Lower lobe of right lung (tissue), 2 donors: ENCODE data around the gene CRB3. TPM values are rescaled to one million over a fixed set of nuclear protein-coding genes. Genes with fewer than 3 reads are reported as not detected.

Experiments used
- ATAC-seq, 2 donors: fragments of 200-7000 bp; cut with Tn5 transposase; one replicate each; pipeline ENCODE4 v1.9.1; 2020 to 2022; ENCODE audit warnings: mild to moderate bottlenecking in 2 of 2, moderate library complexity in 2 of 2
- DNase-seq: peaks from one replicate; pipeline ENCODE4 v3.0.0-alpha.2; 2020
- H3K27ac ChIP-seq: fragments of 200-600 bp; one replicate; pipeline ENCODE4 v1.8.0; 2022
- H3K27me3 ChIP-seq: fragments of 200-600 bp; one replicate; pipeline ENCODE4 v1.8.0; 2022; ENCODE audit warnings: low read depth
- H3K36me3 ChIP-seq: fragments of 200-600 bp; one replicate; pipeline ENCODE4 v1.8.0; 2022; ENCODE audit warnings: mild to moderate bottlenecking
- H3K4me1 ChIP-seq: fragments of 200-600 bp; one replicate; pipeline ENCODE4 v1.8.0; 2022
- H3K4me3 ChIP-seq: fragments of 200-600 bp; one replicate; pipeline ENCODE4 v1.8.0; 2022; ENCODE audit warnings: mild to moderate bottlenecking
- H3K9me3 ChIP-seq: fragments of 200-600 bp; one replicate; pipeline ENCODE4 v1.8.0; 2022
- CTCF ChIP-seq: fragments of 200-600 bp; IDR thresholded peaks from one replicate; pipeline ENCODE4 v1.8.0; 2022; ENCODE audit warnings: antibody characterized with exemption, mild to moderate bottlenecking
- intact Hi-C: fragments of 100-400 bp; cut with DNase I; formaldehyde crosslinking; loops from one replicate; pipeline ENCODE4 v1.11.0; 2022
- total RNA-seq: library from RNA; stranded (reverse); fragmentation: NEBNext Ultra II Directional; extraction: Animal tissue kit (Norgen Biotek cat#: 25700); gene quantifications from one replicate; pipeline ENCODE4 v1.2.1, GENCODE V29; 2021
- donor health status: DM: no; HTN: yes; CAD: no; lungs with severe emphysema.

CRB3 gene
- total RNA-seq, 1 donor from 2014 or later: 36.3 TPM

DNA sequence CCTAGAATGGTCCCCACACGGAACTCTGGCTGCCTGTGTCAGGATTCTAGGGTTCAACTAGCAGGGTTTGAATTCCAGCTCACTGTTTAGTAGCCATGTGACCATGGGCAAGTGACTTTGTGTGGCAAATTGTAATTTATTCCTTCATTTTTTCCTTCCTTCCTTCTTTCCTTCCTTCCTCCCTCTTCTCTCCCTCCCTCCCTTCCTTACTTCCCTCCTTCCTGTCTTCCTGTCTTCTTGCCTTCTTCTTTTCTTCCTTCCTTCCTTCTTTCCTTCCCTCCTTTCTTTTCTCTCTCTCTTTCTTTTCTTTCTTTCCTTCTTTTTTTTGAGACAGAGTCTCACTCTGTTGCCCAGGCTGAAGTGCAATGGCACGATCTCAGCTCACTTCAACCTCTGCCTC lies 26.1 kb downstream of the CRB3 start:
- intact Hi-C loops: no loop called here
- DNase-seq (no peak), ATAC-seq (no peak)
- Histone ChIP-seq H3K9me3 (no peaks in the 10 kb centered on the region), H3K4me1 (no peaks in the 10 kb centered on the region), H3K4me3 (no peak overlapping the region), H3K36me3 (no peaks in the 10 kb centered on the region), H3K27me3 (no peaks in the 10 kb centered on the region), H3K27ac (no peak overlapping the region)
- no peak for TF ChIP-seq CTCF

GRCh38 chr19:6491802-6492592 lies 27.9 kb downstream of the CRB3 start:
- intact Hi-C loops: no loop called here
- H3K27me3 ChIP-seq: no peaks in the 10 kb centered on the region
- ATAC-seq: no peak
- DNase-seq: no peak
- no peaks in the 10 kb centered on the region for H3K9me3 ChIP-seq
- no peaks in the 10 kb centered on the region for H3K4me1 ChIP-seq
- no peak overlapping the region for H3K4me3 ChIP-seq
- no peaks in the 10 kb centered on the region for H3K36me3 ChIP-seq
- TF ChIP-seq CTCF: no peak
- no peak overlapping the region for H3K27ac ChIP-seq

GRCh38 chr19:6494438-6495036 lies 30.5 kb downstream of the CRB3 start:
- Histone ChIP-seq H3K9me3 (no peaks in the 10 kb centered on the region), H3K4me1 (no peaks in the 10 kb centered on the region), H3K27ac (no peak overlapping the region), H3K27me3 (no peaks in the 10 kb centered on the region), H3K36me3 (no peaks in the 10 kb centered on the region), H3K4me3 (no peak overlapping the region)
- DNase-seq (no peak), ATAC-seq (no peak)
- TF ChIP-seq CTCF: no peak
- intact Hi-C loops: no loop called here

- DNase-seq (no peak), ATAC-seq (peak in 1 of 2 donors; percentile 56)
- intact Hi-C loops: no loop called here
- TF ChIP-seq CTCF: no peak
- H3K9me3 ChIP-seq: no peaks in the 10 kb centered on the region
- peaks cover 4% of the 10 kb centered on the region for H3K27me3 ChIP-seq
- no peak overlapping the region for H3K4me3 ChIP-seq
- H3K4me1 ChIP-seq: no peaks in the 10 kb centered on the region
- H3K27ac ChIP-seq: no peak overlapping the region
- no peaks in the 10 kb centered on the region for H3K36me3 ChIP-seq
Measured at GRCh38 chr19:6495947-6496346, 31.9 kb downstream of the CRB3 start.

DNA sequence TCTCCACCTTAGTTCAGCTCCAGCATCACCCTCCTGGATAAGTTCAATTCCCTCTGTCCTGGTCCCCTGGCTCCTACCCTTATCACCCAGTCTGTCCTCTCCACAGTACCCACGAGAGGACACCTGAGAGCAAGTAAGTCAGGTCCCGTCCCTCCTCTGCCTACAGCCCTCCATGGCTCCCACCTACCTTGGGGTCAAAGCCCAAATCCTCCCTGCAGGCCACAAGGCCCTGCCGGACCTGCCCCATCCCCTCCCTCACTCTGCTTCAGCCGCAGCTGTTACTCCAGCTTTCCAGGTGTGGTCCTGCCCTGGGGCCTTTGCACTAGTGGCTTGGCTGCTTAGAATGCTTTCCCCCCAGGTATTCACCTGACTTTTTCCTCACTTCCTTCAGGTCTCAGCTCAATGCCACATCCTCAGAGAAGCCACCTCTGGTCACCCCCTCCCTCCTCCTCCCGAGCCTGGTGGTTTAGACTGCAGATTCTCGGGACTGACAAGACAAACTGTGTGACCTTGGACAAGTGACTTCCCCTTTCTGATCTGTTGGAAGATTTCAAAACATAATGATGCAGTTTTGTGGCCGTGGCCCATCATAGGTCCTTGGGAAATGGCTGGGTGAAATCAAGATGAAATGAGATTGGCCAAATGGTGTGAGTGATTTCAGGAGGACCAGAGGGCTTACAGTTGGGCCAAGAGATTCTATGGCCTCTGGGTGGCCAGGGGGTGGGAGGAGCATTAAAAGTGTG lies 34.4 kb downstream of the CRB3 start:
- Histone ChIP-seq H3K9me3 (no peaks in the 10 kb centered on the region), H3K27ac (no peak overlapping the region), H3K27me3 (peaks cover 29% of the 10 kb centered on the region), H3K4me3 (no peak overlapping the region), H3K36me3 (no peaks in the 10 kb centered on the region), H3K4me1 (peaks cover 11% of the 10 kb centered on the region)
- intact Hi-C loops: no loop called here
- TF ChIP-seq CTCF: no peak
- no peak for DNase-seq
- ATAC-seq: peak; percentile 28 to 36
